Smooth muscle cell (in vitro differentiated cells): ENCODE results near the gene KMT5B. TPM values are rescaled to one million over a fixed set of nuclear protein-coding genes. Genes with fewer than 3 reads are reported as not detected.
A peak's percentile ranks its signal among the peaks of the same experiment; 100 is the strongest.

ENCODE experiments used
- DNase-seq: peaks from one replicate; lab custom pipeline; 2025; ENCODE audit not compliant: unreplicated experiment; lab: John Stamatoyannopoulos, UW
- H2AFZ ChIP-seq: fragments of 200-600 bp; sonication (generic); 2 replicates; pipeline ENCODE4 v1.6.0; 2016; ENCODE audit warnings: antibody characterized with exemption, low read depth, mild to moderate bottlenecking
- H3F3A ChIP-seq: fragments of 200-600 bp; sonication (generic); 2 replicates; pipeline ENCODE4 v1.6.0; 2017; ENCODE audit warnings: antibody characterized with exemption, low read depth
- H3K27ac ChIP-seq: fragments of 200-600 bp; sonication (generic); 2 replicates; pipeline ENCODE4 v1.5.1; 2016; ENCODE audit warnings: low read depth, mild to moderate bottlenecking
- H3K27me3 ChIP-seq: fragments of 200-600 bp; sonication (generic); 2 replicates; pipeline ENCODE4 v1.6.1; 2016; ENCODE audit warnings: low read depth, mild to moderate bottlenecking
- H3K36me3 ChIP-seq: fragments of 200-600 bp; sonication (generic); 2 replicates; pipeline ENCODE4 v1.5.1; 2016; ENCODE audit warnings: low read depth
- H3K4me1 ChIP-seq: fragments of 200-600 bp; sonication (generic); 2 replicates; pipeline ENCODE4 v1.5.1; 2016; ENCODE audit warnings: low read depth
- H3K4me2 ChIP-seq: fragments of 200-600 bp; sonication (generic); 2 replicates; pipeline ENCODE4 v1.6.0; 2016; ENCODE audit warnings: mild to moderate bottlenecking
- H3K4me3 ChIP-seq: fragments of 200-600 bp; sonication (generic); 2 replicates; pipeline ENCODE4 v1.5.1; 2016; ENCODE audit warnings: mild to moderate bottlenecking
- H3K79me2 ChIP-seq: fragments of 200-600 bp; sonication (generic); 2 replicates; pipeline ENCODE4 v1.6.0; 2016; ENCODE audit warnings: low read depth, mild to moderate bottlenecking
- H3K9ac ChIP-seq: fragments of 200-600 bp; sonication (generic); 2 replicates; pipeline ENCODE4 v1.6.0; 2016; ENCODE audit warnings: low read depth
- H3K9me3 ChIP-seq: fragments of 200-600 bp; sonication (generic); replicated peaks from 2 replicates; pipeline ENCODE4 v1.5.1; 2016; ENCODE audit warnings: low read depth
- H4K20me1 ChIP-seq: fragments of 200-600 bp; sonication (generic); 2 replicates; pipeline ENCODE4 v1.6.0; 2016; ENCODE audit warnings: low read depth
- WGBS: methylation state at CpG from one replicate; pipeline ENCODE4 v1.1.7; 2016; ENCODE audit warnings: low lambda C conversion rate; 5-methylcytosine and 5-hydroxymethylcytosine counted together
- polyA plus RNA-seq: library from polyadenylated mRNA; unstranded; fragments of >200 nt; fragmentation: Nextera tagmentation; extraction: Ambion mirVana; gene quantifications from 2 replicates; pipeline ENCODE4 v1.2.1, GENCODE V29; 2016
- total RNA-seq: library from RNA; depleted of rRNA; stranded (reverse); fragments of >200 nt; gene quantifications from 2 replicates; pipeline ENCODE4 v1.2.3, GENCODE V29; 2014
- TF ChIP-seq, protein P1 (sequence below): fragments of 200-600 bp; sonication (generic); IDR thresholded peaks from 2 replicates; pipeline ENCODE4 v1.5.1; 2017; ENCODE audit warnings: borderline replicate concordance, mild to moderate bottlenecking, antibody characterized with exemption; ENCODE audit not compliant: insufficient read depth, poor library complexity, severe bottlenecking

Gene KMT5B
- total and polyA plus RNA-seq, 2 experiments from 2014 or later, result 32.1 to 35.0 TPM

DNA sequence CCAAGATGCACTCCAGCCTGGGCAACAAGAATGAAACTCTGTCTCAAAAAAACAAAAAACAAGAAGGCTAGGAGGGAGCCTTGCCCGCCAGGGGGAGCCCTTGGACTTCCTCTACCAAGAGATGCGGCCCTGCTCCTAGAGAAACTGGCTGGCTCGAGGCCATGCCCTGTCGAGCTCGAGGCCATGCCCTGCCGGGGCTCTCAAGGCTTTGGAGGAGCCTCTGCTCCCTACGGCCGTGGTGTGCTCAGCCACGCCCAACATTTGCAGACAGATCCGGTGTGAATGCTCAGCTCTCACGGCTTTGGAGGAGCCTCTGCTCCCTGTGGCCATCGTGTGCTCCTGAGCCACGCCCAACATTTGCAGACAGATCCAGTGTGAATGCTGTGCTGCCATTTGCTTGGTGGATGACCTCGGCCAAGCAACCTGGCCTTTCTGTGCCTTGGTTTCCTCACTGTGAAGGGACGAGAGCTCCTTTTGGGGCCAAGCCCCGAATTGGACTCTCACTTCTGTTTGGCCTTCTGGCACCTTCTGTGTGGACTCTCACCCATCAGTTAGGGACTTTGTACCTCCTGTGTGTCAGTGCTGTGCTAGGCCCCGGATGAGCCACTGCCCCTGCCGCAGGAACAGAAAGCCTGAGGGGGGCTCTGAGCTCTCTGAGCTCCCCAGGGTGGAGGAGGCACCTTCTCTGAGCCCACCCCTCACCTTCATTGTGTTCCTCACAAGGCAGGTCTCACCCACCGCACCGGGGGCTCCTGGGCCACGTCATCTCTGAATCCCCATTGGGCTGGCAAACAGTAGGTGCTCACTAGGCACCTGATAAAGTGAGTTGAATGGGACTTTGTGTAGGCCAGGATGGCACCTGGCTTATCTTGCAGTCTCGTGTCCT, 44.6 kb upstream of the KMT5B start:
- TF ChIP-seq, protein P1, sequence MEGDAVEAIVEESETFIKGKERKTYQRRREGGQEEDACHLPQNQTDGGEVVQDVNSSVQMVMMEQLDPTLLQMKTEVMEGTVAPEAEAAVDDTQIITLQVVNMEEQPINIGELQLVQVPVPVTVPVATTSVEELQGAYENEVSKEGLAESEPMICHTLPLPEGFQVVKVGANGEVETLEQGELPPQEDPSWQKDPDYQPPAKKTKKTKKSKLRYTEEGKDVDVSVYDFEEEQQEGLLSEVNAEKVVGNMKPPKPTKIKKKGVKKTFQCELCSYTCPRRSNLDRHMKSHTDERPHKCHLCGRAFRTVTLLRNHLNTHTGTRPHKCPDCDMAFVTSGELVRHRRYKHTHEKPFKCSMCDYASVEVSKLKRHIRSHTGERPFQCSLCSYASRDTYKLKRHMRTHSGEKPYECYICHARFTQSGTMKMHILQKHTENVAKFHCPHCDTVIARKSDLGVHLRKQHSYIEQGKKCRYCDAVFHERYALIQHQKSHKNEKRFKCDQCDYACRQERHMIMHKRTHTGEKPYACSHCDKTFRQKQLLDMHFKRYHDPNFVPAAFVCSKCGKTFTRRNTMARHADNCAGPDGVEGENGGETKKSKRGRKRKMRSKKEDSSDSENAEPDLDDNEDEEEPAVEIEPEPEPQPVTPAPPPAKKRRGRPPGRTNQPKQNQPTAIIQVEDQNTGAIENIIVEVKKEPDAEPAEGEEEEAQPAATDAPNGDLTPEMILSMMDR, result peak; percentile 87
- peak; percentile 85 for DNase-seq
- Histone ChIP-seq H3K4me2 (peak overlapping the region; percentile 72), H2AFZ (no peak overlapping the region), H3F3A (peaks cover 2% of the 10 kb centered on the region), H3K4me1 (no peaks in the 10 kb centered on the region), H3K9ac (no peak overlapping the region), H3K27me3 (no peaks in the 10 kb centered on the region), H3K36me3 (no peaks in the 10 kb centered on the region), H3K27ac (no peak overlapping the region), H3K4me3 (no peak overlapping the region), H3K79me2 (no peaks in the 10 kb centered on the region), H4K20me1 (no peaks in the 10 kb centered on the region), H3K9me3 (no peaks in the 10 kb centered on the region)
- 49% methylated on average over 22 of the region's 22 CpGs for WGBS

DNA sequence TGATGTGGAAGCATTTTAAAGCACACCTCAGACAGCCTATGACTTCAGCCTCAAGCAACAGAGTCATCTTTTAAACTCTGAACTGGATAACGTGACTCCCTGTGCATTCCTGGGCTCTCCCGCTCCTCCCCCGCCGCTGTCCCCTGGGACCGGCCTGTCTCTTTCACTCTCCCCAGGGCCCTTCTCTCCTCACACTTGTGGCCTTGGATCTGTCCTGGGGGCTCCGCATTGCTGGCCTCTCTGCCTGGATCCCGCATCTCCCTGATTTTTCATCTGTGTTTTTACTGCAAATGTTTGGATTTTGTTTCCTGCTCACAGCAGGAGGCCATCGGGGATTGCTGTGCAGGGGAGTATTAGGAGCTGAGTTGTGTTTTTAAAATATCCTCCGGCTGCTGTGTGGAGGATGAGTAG, 43.2 kb upstream of the KMT5B start:
- TF ChIP-seq, protein P1, result no peak
- Histone ChIP-seq H3K79me2 (no peaks in the 10 kb centered on the region), H3K27ac (peak overlapping the region; percentile 46), H3K4me1 (no peaks in the 10 kb centered on the region), H3F3A (peaks cover 2% of the 10 kb centered on the region), H4K20me1 (no peaks in the 10 kb centered on the region), H3K36me3 (no peaks in the 10 kb centered on the region), H3K9me3 (no peaks in the 10 kb centered on the region), H3K9ac (no peak overlapping the region), H3K4me2 (peak overlapping the region; percentile 18), H3K4me3 (no peak overlapping the region), H2AFZ (no peak overlapping the region), H3K27me3 (no peaks in the 10 kb centered on the region)
- DNase-seq, result no peak
- 63% methylated on average over 9 of the region's 9 CpGs for WGBS

DNA sequence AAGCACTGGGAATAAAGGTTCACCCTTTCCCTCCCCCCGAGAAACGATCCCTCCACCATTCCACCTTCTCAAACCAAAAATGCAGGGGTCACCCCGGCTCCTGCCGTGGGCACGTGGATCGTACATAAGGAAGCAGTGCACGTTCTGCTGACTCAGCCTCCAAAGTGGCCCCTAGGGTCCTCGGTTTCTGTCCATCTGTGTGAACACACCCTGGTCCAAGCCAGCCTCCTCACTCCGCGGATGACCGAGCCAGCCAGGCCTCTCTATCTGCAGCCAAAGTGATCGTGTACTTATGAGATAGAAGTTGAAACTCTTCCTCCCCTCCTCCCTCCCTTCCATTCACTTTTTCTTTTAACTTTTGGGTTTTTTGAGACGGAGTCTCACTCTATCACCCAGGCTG, 42.4 kb upstream of the KMT5B start:
- Histone ChIP-seq H3K27ac (no peak overlapping the region), H3K36me3 (no peaks in the 10 kb centered on the region), H3K9ac (no peak overlapping the region), H2AFZ (no peak overlapping the region), H4K20me1 (no peaks in the 10 kb centered on the region), H3K27me3 (no peaks in the 10 kb centered on the region), H3F3A (peaks cover 2% of the 10 kb centered on the region), H3K4me3 (no peak overlapping the region), H3K79me2 (no peaks in the 10 kb centered on the region), H3K4me2 (no peak overlapping the region), H3K4me1 (no peaks in the 10 kb centered on the region), H3K9me3 (no peaks in the 10 kb centered on the region)
- TF ChIP-seq, protein P1, result no peak
- DNase-seq, result no peak
- WGBS, result 87% methylated on average over 13 of the region's 13 CpGs
